B cell (primary cell): ENCODE results near the gene CEP128.

Experiments
- EZH2 ChIP-seq: IDR thresholded peaks from 2 replicates; pipeline ENCODE4 v1.6.1; 2012; ENCODE audit warnings: borderline replicate concordance, low read depth, mild to moderate bottlenecking, moderate library complexity, low read length; ENCODE audit not compliant: insufficient read depth, poor library complexity, severe bottlenecking
- TF ChIP-seq, protein P1 (sequence below): fragments of 200-600 bp; IDR thresholded peaks from one replicate; pipeline ENCODE4 v1.8.0; 2022; ENCODE audit warnings: antibody characterized with exemption, mild to moderate bottlenecking

GRCh38 chr14:80608563-80608962, 333.0 kb downstream of the CEP128 start:
- TF ChIP-seq EZH2 = no peak
- TF ChIP-seq, protein P1, sequence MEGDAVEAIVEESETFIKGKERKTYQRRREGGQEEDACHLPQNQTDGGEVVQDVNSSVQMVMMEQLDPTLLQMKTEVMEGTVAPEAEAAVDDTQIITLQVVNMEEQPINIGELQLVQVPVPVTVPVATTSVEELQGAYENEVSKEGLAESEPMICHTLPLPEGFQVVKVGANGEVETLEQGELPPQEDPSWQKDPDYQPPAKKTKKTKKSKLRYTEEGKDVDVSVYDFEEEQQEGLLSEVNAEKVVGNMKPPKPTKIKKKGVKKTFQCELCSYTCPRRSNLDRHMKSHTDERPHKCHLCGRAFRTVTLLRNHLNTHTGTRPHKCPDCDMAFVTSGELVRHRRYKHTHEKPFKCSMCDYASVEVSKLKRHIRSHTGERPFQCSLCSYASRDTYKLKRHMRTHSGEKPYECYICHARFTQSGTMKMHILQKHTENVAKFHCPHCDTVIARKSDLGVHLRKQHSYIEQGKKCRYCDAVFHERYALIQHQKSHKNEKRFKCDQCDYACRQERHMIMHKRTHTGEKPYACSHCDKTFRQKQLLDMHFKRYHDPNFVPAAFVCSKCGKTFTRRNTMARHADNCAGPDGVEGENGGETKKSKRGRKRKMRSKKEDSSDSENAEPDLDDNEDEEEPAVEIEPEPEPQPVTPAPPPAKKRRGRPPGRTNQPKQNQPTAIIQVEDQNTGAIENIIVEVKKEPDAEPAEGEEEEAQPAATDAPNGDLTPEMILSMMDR = no peak
